Coronary artery (tissue), 2 donors: ENCODE measurements around the gene KCNAB1.

Experiments used
- DNase-seq: peaks from one replicate; pipeline ENCODE4 v3.0.0-alpha.2; 2017; ENCODE audit warnings: low spot score
- H3K27ac ChIP-seq, 2 donors: fragments of 200-600 bp; sonication (generic); one replicate each; pipeline ENCODE4 v1.5.1; 2016 to 2019
- H3K4me3 ChIP-seq: fragments of 200-600 bp; sonication (generic); 2 replicates; pipeline ENCODE4 v1.5.1; 2016; ENCODE audit warnings: mild to moderate bottlenecking, moderate library complexity
- CTCF ChIP-seq: fragments of 200-600 bp; sonication (generic); IDR thresholded peaks from one replicate; pipeline ENCODE4 v1.5.1; 2019; ENCODE audit warnings: antibody characterized with exemption

KCNAB1 gene

GRCh38 chr3:156488767-156489166 is 368.4 kb downstream of the KCNAB1 start:
- peak overlapping the region in 1 of 2 donors; percentile 29 for H3K27ac ChIP-seq
- TF ChIP-seq CTCF, result no peak
- H3K4me3 ChIP-seq, result no peak overlapping the region
- no peak for DNase-seq

GRCh38 chr3:156489462-156489911 is 369.1 kb downstream of the KCNAB1 start:
- peak overlapping the region; percentile 7 to 51 for H3K27ac ChIP-seq
- no peak for TF ChIP-seq CTCF

GRCh38 chr3:156491192-156491591 is 370.8 kb downstream of the KCNAB1 start:
- TF ChIP-seq CTCF, result no peak
- DNase-seq, result no peak
- Histone ChIP-seq H3K27ac (peak overlapping the region in 1 of 2 donors; percentile 26), H3K4me3 (no peak overlapping the region)

More at GRCh38 chr3:156489462-156489911, 369.1 kb downstream of the KCNAB1 start:
- DNase-seq, result no peak
- H3K4me3 ChIP-seq, result no peak overlapping the region

- no peak for TF ChIP-seq CTCF
- peak overlapping the region; percentile 13 for H3K4me3 ChIP-seq
- DNase-seq, result no peak
- peak overlapping the region; percentile 51 to 68 for H3K27ac ChIP-seq
These were observed 372.5 kb downstream of the KCNAB1 start for GRCh38 chr3:156492801-156493261.

GRCh38 chr3:156493887-156494286 is 373.5 kb downstream of the KCNAB1 start:
- DNase-seq, result no peak
- H3K27ac ChIP-seq, result peak overlapping the region in 1 of 2 donors; percentile 57
- no peak overlapping the region for H3K4me3 ChIP-seq

GRCh38 chr3:156495816-156496215 is 375.4 kb downstream of the KCNAB1 start:
- Histone ChIP-seq H3K27ac (no peak overlapping the region), H3K4me3 (no peak overlapping the region)
- no peak for TF ChIP-seq CTCF
- DNase-seq, result no peak

More at GRCh38 chr3:156493887-156494286, 373.5 kb downstream of the KCNAB1 start:
- no peak for TF ChIP-seq CTCF

GRCh38 chr3:156497326-156497725 is 376.9 kb downstream of the KCNAB1 start:
- peak overlapping the region; percentile 9 to 36 for H3K27ac ChIP-seq
- TF ChIP-seq CTCF, result no peak
- H3K4me3 ChIP-seq, result no peak overlapping the region
- no peak for DNase-seq
